ENCODE measurements around the gene DISP1. TPM values are rescaled to one million over a fixed set of nuclear protein-coding genes. Genes with fewer than 3 reads are reported as not detected.

The DISP1 gene
- total RNA-seq, 4 donors from 2014 or later = 4.1 to 22.8 (median 10.1) TPM

GRCh38 chr1:222798116-222798515 lies 16.7 kb upstream of the DISP1 start:
- no peaks in the 10 kb centered on the region for H3K9me3 ChIP-seq
- peaks cover 0 to 4% (median 0%) of the 10 kb centered on the region in 4 donors for H3K4me1 ChIP-seq
- H3K36me3 ChIP-seq = no peaks in the 10 kb centered on the region
- no peak overlapping the region for H3K4me3 ChIP-seq
- TF ChIP-seq CTCF (IDR thresholded peaks at IDR 0.05) = no peak
- TF ChIP-seq POLR2A (IDR thresholded peaks at IDR 0.05) = no peak
- H3K27ac ChIP-seq = no peak overlapping the region
- peak in 1 of 3 donors; percentile 38 for DNase-seq
- no peaks in the 10 kb centered on the region for H3K27me3 ChIP-seq

GRCh38 chr1:222798975-222799374 lies 15.9 kb upstream of the DISP1 start:
- Histone ChIP-seq H3K27me3 (no peaks in the 10 kb centered on the region), H3K4me3 (no peak overlapping the region), H3K4me1 (peaks cover 0 to 4% (median 0%) of the 10 kb centered on the region in 4 donors), H3K9me3 (no peaks in the 10 kb centered on the region), H3K36me3 (no peaks in the 10 kb centered on the region), H3K27ac (no peak overlapping the region)
- DNase-seq = no peak
- TF ChIP-seq CTCF (IDR thresholded peaks at IDR 0.05) = no peak
- no peak for TF ChIP-seq POLR2A (IDR thresholded peaks at IDR 0.05)

GRCh38 chr1:222801067-222801466 lies 13.8 kb upstream of the DISP1 start:
- no peak for DNase-seq
- Histone ChIP-seq H3K27me3 (no peaks in the 10 kb centered on the region), H3K4me3 (no peak overlapping the region), H3K27ac (no peak overlapping the region), H3K4me1 (no peaks in the 10 kb centered on the region), H3K36me3 (no peaks in the 10 kb centered on the region), H3K9me3 (no peaks in the 10 kb centered on the region)
- no peak for TF ChIP-seq CTCF (IDR thresholded peaks at IDR 0.05)
- no peak for TF ChIP-seq POLR2A (IDR thresholded peaks at IDR 0.05)

GRCh38 chr1:222811671-222812070 lies 3.2 kb upstream of the DISP1 start:
- Histone ChIP-seq H3K4me3 (no peak overlapping the region), H3K36me3 (no peaks in the 10 kb centered on the region), H3K9me3 (no peaks in the 10 kb centered on the region), H3K27ac (peak overlapping the region in 1 of 4 donors; percentile 22), H3K27me3 (no peaks in the 10 kb centered on the region), H3K4me1 (peaks cover 0 to 11% (median 2%) of the 10 kb centered on the region in 4 donors)
- TF ChIP-seq CTCF (IDR thresholded peaks at IDR 0.05) (no peak), POLR2A (IDR thresholded peaks at IDR 0.05) (no peak)
- peak in 1 of 3 donors; percentile 61 for DNase-seq

- H3K4me3 ChIP-seq = peak overlapping the region; percentile 75 to 96 (median 86)
- H3K4me1 ChIP-seq = peaks cover 0 to 11% (median 2%) of the 10 kb centered on the region in 4 donors
- no peaks in the 10 kb centered on the region for H3K9me3 ChIP-seq
- no peaks in the 10 kb centered on the region for H3K27me3 ChIP-seq
- H3K27ac ChIP-seq = peak overlapping the region; percentile 87 to 97 (median 92)
- TF ChIP-seq POLR2A (IDR thresholded peaks at IDR 0.05) = no peak
- no peak for TF ChIP-seq CTCF (IDR thresholded peaks at IDR 0.05)
- no peak for DNase-seq
- H3K36me3 ChIP-seq = no peaks in the 10 kb centered on the region
Measured at GRCh38 chr1:222813866-222814535, 838 bp upstream of the DISP1 start.

Measured in Peyer's patch (tissue), 4 donors.